ENCODE results near the gene UBA3.

The UBA3 gene

GRCh38 chr3:69097407-69098086, 17.4 kb upstream of the UBA3 start:
- DNase-seq, result no peak

DNA sequence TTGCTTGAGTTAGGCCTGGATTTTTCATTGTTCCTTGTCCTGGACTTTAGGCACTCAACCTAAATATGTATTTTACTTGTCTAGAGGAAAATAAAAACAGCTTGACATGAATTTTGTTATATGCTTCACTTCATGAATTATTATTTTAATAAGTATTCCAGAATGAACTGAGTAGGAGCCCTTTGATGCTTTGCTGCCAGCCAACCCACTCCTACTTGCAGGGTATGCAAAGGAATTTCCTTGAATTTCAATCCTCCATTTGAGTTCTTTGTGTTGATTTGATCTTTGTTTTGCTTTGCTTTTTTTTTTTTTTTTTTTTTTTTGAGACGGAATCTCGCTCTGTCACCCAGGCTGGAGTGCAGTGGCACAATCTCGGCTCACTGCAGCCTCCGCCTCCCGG, 16.1 kb upstream of the UBA3 start:
- DNase-seq, result no peak

DNA sequence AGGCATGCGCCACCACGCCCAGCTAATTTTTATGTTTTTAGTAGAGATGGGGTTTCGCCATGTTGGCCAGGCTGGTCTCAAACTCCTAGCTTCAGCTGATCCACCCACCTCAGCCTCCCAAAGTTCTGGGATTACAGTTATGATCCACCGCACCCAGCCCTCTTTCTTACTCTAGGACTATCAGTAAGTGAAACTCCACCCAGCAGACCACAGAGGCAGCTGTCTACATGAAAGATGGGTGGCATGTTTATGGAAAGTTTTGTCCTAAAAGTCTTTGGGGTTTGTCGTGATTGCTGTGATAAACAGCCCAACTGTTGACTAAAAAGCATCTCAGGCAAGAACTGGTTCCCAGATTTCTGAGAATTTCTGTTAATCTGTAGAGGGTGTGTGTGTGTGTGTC, 15.5 kb upstream of the UBA3 start:
- DNase-seq, result no peak

DNA sequence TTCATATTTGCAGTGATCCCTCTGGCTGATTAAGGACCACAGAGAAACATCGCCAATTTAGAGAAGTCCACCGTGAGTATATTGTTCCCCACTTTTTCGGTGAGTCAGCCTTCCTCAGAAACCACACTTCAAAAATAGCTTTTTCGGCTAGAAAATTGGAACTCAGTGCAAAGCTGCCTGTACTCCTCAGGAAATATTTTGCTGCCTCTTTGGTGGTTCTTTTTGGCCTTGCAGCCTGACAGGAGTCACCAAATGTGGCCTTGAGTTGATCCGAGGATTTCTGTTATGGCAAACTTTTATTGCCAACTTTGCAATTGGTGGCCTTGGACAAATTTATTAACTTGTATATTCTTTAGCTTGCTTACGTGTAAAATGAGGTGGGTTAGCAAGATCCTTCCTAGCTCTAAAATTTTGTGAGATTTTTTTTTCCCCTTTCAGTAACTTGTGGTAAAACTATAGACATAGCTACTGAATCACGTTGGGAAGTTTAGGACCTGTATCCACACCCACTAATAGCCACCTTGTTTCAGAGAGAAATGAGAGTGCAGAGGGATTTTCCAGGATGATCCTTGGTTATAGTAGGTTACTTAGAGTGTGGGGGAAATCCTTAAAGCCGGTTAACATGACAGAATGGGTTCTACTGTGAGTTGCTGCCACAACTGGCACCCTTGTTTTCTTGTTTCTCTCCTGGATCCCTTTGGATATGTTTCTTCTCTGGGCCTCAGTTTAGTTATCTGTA, 14.5 kb upstream of the UBA3 start:
- peak; percentile 82 for DNase-seq

DNA sequence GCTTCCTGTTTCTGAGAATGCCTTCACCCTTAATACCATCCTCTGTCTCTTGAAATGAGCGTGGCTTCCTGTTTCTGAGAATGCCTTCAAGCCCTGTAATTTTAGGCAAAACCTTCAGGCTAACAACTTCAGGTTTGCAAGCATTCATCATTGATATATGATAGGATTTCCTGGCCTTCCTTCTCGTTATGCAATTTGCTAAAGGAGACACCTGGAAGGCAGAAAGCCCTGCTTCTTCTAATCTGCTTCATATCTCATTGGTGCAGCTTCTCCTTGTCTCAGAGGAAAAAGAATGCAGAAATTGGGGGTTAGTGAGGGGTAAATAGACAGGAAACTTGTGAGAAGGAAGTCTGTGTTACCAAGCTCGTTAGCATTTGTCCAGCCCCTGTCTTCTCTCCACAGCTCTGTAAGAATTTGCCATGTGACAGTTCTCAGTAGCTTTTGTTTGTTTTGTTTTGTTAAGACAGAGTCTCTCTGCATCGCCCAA, 11.9 kb upstream of the UBA3 start:
- DNase-seq, result no peak

- DNase-seq, result no peak
Observed at GRCh38 chr3:69091389-69092029, 11.3 kb upstream of the UBA3 start.

- no peak for DNase-seq
Observed at GRCh38 chr3:69090021-69090420, 9.9 kb upstream of the UBA3 start.

DNA sequence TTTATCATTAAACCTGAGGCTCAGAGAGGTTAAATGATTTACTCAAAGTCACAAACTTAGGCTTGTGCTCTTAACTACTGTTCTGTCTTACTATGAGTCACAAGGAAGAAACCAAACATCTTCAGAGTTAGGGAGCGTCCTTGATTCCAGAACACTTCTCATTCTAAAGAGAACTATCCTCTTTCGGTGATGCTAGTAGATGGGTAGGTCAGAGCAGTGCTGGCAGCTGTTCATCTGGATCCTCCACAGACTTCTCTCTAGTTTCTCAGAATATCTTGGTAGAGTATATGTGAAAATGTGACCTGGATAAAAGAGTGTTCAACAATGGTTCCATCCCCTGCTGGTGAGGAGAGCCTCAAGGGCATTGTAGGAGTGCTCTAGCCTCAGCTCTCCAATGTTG, 7.9 kb upstream of the UBA3 start:
- DNase-seq, result peak; percentile 50

GRCh38 chr3:69087030-69087791, 7.0 kb upstream of the UBA3 start:
- no peak for DNase-seq

DNA sequence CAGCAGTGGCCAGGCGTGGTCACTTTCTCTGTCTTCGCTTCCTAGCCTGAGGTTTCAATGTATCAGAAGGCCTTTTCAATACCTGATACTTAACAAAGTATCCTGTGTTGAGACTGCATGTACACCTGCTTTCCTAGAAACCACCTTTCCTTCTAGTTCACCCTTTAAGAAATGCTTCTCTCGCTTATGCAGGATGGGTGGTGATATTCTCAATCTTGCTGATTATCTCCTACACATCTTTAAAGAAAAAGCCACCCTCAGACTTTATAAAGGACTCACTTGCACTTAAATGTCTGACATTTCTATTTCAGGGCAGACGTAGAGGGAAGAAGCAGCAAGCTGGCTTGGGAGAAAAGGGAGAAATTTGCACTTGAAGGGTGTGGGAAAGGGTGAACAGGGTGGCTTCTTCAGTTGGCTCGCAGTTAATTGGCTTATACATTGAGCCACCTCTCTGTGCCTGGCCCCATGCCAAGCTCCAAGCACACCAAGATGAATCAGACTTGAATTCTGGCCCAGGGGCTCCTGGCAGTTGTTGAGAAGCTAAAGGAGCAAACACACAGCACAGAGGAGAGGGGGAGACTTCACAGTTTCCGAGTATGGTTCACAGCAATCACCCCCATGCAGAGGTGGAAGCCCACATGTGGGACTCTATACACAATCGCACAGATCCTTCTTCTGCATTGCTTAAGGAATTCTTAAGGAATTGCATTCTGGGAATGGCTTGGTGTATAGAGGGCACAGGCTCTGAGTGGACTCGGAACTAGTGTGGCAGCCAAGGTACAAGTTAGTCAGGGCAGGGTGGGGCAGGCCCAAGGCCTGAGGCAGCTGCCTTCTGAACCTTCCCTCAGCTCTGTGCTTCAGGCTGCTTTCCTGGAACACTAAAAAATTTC, 5.9 kb upstream of the UBA3 start:
- peak; percentile 95 for DNase-seq

DNA sequence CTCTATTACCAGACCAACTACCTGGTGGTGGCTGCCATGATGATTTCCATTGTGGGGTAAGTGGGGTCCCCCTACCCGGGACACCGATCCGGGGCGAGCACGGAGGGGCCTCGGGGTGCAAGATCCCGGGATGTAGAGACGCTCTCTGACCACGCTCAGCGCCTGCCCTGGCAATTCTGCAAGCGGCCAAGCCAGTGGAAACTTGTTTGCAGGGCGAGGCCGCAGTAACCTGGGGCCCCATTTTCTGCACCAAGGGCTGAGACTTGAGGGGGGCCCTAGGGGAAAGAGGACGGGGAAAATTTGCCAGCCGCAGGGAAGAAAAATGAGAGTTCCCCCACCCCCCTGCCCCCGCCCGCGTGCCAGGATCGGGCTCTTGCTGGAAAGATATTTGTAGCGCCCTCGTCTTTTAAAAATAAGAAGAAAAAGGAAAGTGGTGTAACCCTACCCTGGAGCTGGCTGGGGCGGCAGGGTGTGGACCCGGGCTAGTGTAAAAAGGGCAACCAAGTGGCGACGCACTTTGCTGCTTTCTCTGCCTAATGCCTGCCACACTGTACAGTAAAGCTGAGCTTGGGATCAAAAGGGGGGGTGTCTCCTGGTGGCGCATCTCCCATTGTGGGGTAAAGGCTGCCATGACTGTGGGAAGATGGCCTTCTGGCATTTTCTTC, 5.1 kb upstream of the UBA3 start:
- peak; percentile 49 for DNase-seq

DNA sequence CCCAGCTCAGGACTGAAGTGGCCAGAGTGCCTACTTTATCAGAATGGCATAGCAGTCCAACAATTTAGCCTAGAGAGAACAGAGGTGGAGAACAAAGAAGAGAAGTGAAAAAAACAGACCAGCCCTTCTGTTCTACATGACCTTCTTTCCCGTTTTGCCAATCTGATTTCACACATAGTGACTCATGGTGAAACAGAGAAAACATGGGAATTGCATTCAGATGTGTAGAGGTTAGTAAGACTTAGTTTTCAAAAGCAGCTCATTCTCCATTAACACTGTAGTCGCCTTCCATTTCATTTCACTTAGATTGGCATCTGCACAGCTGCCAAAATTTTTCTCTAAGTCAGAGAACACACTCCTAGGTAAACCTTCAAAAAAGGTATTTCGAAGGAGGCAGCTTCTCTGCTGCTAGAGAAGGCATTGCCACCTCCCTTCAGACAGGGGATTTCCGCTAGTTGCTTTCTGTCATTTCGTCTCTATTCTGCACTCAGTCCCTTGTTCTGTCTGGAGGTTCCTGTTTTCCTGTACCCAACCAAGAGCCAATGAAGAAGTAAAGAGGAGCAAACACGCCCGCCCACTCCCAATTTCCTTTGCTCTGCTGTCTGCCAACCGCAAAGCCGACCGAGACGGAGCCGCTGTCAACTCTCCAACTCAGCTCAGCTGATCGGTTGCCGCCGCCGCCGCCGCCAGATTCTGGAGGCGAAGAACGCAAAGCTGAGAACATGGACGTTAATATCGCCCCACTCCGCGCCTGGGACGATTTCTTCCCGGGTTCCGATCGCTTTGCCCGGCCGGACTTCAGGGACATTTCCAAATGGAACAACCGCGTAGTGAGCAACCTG, 4.4 kb upstream of the UBA3 start, which contains the start of gene ARL6IP5:
TSS of gene ARL6IP5 (plus strand) at position 612 of the 842 bp plus-strand sequence. CDS start at position 723, 111 bp downstream.
- peak; percentile 93 for DNase-seq

- DNase-seq, result peak; percentile 90
Observed at GRCh38 chr3:69082805-69083204, 2.6 kb upstream of the UBA3 start.

- DNase-seq, result no peak
Observed at GRCh38 chr3:69082361-69082760, 2.2 kb upstream of the UBA3 start.

DNA sequence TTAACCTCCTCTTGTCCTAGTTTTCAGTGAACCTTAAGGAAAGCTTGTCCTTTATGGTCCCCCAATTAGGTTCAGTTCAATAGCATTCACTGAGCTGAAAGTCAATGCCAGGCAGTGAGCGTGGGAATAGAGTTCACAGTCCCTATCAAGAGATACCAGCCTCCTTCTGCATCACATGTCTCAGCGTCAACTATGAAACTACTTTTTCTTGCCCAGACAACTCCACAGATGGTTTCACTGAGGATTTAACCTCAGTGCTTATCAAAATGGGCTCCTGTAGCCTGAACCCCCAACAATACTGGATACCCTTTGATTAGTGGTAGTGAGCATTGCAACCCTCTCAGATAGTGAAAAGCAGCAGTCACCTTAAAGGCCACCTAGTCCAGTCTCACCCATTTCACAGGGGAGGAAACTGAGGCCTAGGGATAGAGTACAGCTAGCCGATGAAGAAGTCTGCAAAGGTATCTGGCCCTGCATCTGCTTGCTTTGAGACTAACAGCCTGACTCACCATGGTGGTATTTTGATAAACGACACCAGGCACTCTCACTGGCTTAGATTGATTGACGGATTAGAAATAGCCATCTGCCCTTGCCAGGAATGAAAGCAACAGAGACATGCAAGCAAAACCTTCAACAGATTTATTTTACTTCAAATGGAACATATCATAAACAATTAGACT, 1.6 kb upstream of the UBA3 start:
- DNase-seq, result peak; percentile 94

GRCh38 chr3:69079269-69080159, 651 bp downstream of the UBA3 start:
- peak; percentile 50 for DNase-seq

DNA sequence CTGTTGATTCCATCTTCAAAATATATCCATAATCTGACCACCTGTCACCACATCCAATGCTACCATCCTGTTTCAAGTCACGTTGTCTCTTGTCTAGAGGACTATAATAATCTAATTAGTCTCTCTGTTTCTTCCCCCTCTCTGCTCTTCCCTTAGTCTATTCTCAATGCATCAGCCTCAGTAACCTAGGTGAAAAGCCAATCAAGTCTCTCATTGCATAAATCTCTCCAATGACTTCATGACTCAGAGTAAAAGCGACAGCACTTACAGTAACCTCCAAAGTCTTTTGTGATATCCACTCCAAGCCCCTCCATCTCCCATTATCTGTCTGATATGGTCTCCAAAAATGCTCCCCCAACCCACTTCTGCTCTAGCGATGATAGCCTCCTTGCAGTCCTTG, 7.2 kb downstream of the UBA3 start:
- DNase-seq, result peak; percentile 98

DNA sequence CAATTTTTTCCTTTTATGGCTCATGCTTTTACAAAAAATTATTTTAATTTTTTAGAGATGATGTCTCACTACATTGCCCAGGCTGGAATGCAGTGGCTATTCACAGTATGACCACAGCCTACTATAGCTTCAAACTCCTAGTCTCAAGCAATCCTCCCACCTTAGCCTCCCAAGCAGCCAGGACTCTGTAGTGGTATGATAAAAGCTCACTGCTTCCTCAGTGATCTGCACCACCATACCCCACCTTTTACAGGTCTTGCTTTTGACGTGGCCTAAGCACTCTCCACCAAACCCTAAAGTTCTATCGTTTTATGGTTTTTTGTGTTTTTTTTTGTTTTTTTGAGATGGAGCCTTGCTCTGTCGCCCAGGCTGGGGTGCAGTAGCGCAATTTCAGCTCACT, 14.0 kb downstream of the UBA3 start:
- DNase-seq, result no peak
